ENCODE data around the gene DAPK3.

- TF ChIP-seq EZH2 (IDR thresholded peaks at IDR 0.05; ENCODE audit: insufficient read depth, poor library complexity, severe bottlenecking) (no peak), EZH2phosphoT487 (IDR thresholded peaks at IDR 0.05; ENCODE audit: insufficient read depth, low read depth) (no peak)
Measured at GRCh38 chr19:3981736-3982681, 11.1 kb upstream of the DAPK3 start.
